Measurements from ENCODE around the gene POLR1A. TPM values are rescaled to one million over a fixed set of nuclear protein-coding genes. Genes with fewer than 3 reads are reported as not detected.
A peak's percentile ranks its signal among the peaks of the same experiment; 100 is the strongest.

POLR1A gene
- total and polyA plus RNA-seq, 2 of the 8 experiments (the other 6 are each of a cell fraction or from before 2014, with no cell fraction given) = 8.9 to 58.1 TPM

DNA sequence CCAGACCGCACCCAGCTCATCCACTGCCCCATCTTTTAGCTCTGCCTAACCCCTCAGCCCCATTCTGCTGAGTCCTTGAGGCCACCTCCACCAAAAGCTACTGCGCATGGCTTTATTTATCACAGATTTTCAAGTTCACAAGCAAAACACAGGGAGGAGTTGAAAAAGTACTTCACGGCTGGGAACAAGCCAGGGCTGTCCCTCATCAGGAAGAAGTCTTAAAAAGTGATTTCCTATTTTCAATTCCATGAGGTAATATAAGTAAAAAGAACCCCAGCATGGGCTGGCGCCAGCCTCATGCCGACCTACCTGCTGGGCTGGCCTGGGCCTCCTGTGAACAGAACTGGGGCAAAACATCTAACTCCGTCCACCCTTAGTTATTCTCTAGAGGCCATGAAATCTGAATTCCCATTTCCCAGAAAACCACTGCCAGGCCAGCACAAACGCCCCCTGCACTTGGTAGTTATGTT, 69.0 kb downstream of the POLR1A start:
- no peak overlapping the region for H2BK12ac ChIP-seq (ENCODE audit: low read depth, low read length)
- H2AFZ ChIP-seq (ENCODE audit: low read length) = no peak overlapping the region
- H2BK15ac ChIP-seq (ENCODE audit: low read length) = no peak overlapping the region
- peak overlapping the region; percentile 68; the same call in 1 of the 2 replicates for H4K8ac ChIP-seq (ENCODE audit: extremely low read depth, insufficient read depth, low read length)
- H3K79me1 ChIP-seq (ENCODE audit: low read depth, low read length) = 0 out of 2 replicates have a peak, but pooled peaks cover 2% of the 10 kb centered on the region
- no peak overlapping the region; the same call in 1 of the 2 replicates for H2BK5ac ChIP-seq (ENCODE audit: low read depth, low read length)
- ChIA-PET CTCF (ENCODE audit: partially characterized antibody) (interaction anchor here (0.7 to 2.6 kb wide), 12 partner anchors 11 to 319 kb away, joined by 3 to 12 read pairs (median 3); no protein-coding TSS in a partner anchor), POLR2A (ENCODE audit: partially characterized antibody) (interaction anchor here (0.6 kb wide), 2 partner anchors 12 to 317 kb away, joined by 3 read pairs; no protein-coding TSS in a partner anchor)
- H3K9me3 ChIP-seq (ENCODE audit: insufficient read depth in 2 of 2, low read depth in 1 of 2, low read length in 1 of 2) = no peaks in the 10 kb centered on the region
- no peak for DNase-seq (ENCODE audit: low read depth in 1 of 2, low spot score in 2 of 2)
- H3K4me1 ChIP-seq (replicated peaks in 1 of 4; ENCODE audit: control insufficient read depth in 3 of 4, insufficient read depth in 4 of 4, low read length in 3 of 4) = no peaks in the 10 kb centered on the region; a peak in 1 of 7 replicates
- no peaks in the 10 kb centered on the region for H3K23me2 ChIP-seq (ENCODE audit: low read depth, low read length)
- H4K91ac ChIP-seq (replicated peaks; ENCODE audit: insufficient read length, low read length) = no peak overlapping the region
- H3K79me2 ChIP-seq (ENCODE audit: control insufficient read depth in 1 of 2, insufficient read depth in 2 of 2, low read length in 2 of 2) = no peaks in the 10 kb centered on the region
- no peak overlapping the region for H3K4me2 ChIP-seq (ENCODE audit: insufficient read depth in 1 of 2, low read depth in 2 of 2, low read length in 2 of 2)
- no peak overlapping the region for H3K4ac ChIP-seq (replicated peaks; ENCODE audit: insufficient read length, low read depth, low read length)
- H3K9ac ChIP-seq (replicated peaks in 1 of 4; ENCODE audit: extremely low read depth in 1 of 4, low read depth in 3 of 4, low read length in 3 of 4) = no peak overlapping the region
- H3K27me3 ChIP-seq (replicated peaks in 1 of 4; ENCODE audit: control insufficient read depth in 3 of 4, extremely low read depth in 1 of 4, insufficient read depth in 3 of 4, low read length in 3 of 4) = no peaks in the 10 kb centered on the region
- no peak overlapping the region for H4K5ac ChIP-seq (ENCODE audit: insufficient read length, low read depth, low read length)
- H3K56ac ChIP-seq (replicated peaks; ENCODE audit: insufficient read length, low read depth, low read length) = no peak overlapping the region
- H3K18ac ChIP-seq (ENCODE audit: extremely low read depth, low read length) = no peak overlapping the region
- no peak overlapping the region for H3K14ac ChIP-seq (ENCODE audit: insufficient read length)
- H2BK120ac ChIP-seq (replicated peaks; ENCODE audit: low read depth, low read length) = no peak overlapping the region
- WGBS, 2 experiments (ENCODE audit: extremely low coverage in 1 of 2, insufficient coverage in 1 of 2, insufficient read length in 1 of 2, insufficient replicate concordance in 2 of 2, low coverage in 1 of 2, low lambda C conversion rate in 2 of 2, missing lambda C conversion rate in 1 of 2) = 83% methylated on average over 7 of the region's 7 CpGs; no CpG with 5 or more reads in 1 of the 2 experiments
- no peak overlapping the region for H2BK20ac ChIP-seq (ENCODE audit: low read length)
- peaks cover 6 to 8% of the 10 kb centered on the region in 2 experiments for H4K20me1 ChIP-seq (replicated peaks in 1 of 2; ENCODE audit: control insufficient read depth in 1 of 2, insufficient read depth in 2 of 2, low read length in 2 of 2)
- peaks cover 32 to 77% (median 59%) of the 10 kb centered on the region in 4 experiments for H3K36me3 ChIP-seq (ENCODE audit: control insufficient read depth in 2 of 4, insufficient read depth in 4 of 4, low read length in 3 of 4)
- H2AK5ac ChIP-seq (ENCODE audit: low read depth, low read length) = no peak overlapping the region
- H3K4me3 ChIP-seq (ENCODE audit: extremely low read depth in 1 of 4, insufficient read depth in 2 of 4, low read depth in 3 of 4, low read length in 4 of 4) = no peak overlapping the region
- FAIRE-seq = no peak
- H3K23ac ChIP-seq (ENCODE audit: insufficient read length) = no peak overlapping the region
- no peak overlapping the region for H3K27ac ChIP-seq (ENCODE audit: low read depth, low read length)
- TF ChIP-seq BRCA1 (IDR thresholded peaks at IDR 0.05; ENCODE audit: low read depth, low read length) (no peak), KDM5A (IDR thresholded peaks at IDR 0.05; ENCODE audit: low read length) (no peak), ASH2L (IDR thresholded peaks at IDR 0.05; ENCODE audit: low read length) (no peak), SAP30 (IDR thresholded peaks at IDR 0.05; ENCODE audit: insufficient read depth, insufficient replicate concordance, low read length) (no peak), TCF12 (IDR thresholded peaks at IDR 0.05; ENCODE audit: low read depth, low read length) (no peak), PHF8 (conservative IDR thresholded peaks at IDR 0.05; ENCODE audit: low read depth, low read length) (no peak), KDM4A (IDR thresholded peaks at IDR 0.05; ENCODE audit: low read depth, low read length, severe bottlenecking) (no peak), SP4 (IDR thresholded peaks at IDR 0.05; ENCODE audit: low read length) (no peak), POLR2A (IDR thresholded peaks at IDR 0.05; ENCODE audit: control extremely low read depth in 1 of 2, low read depth in 2 of 2, low read length in 2 of 2) (no peak), POLR2AphosphoS5 (IDR thresholded peaks at IDR 0.05; ENCODE audit: low read depth, low read length) (no peak), RFX5 (IDR thresholded peaks at IDR 0.05; ENCODE audit: borderline replicate concordance, low read depth, low read length) (no peak), MAFK (IDR thresholded peaks at IDR 0.05; ENCODE audit: low read depth, low read length) (no peak)

Measured in H1 (cell line).